Measurements from ENCODE around the gene CUBN.
A peak's percentile ranks its signal among the peaks of the same experiment; 100 is the strongest.

The CUBN gene

GRCh38 chr10:17141504-17142229 lies 12.1 kb upstream of the CUBN start:
- no peaks in the 10 kb centered on the region for H3K36me3 ChIP-seq (ENCODE audit: insufficient read depth, low read length)
- no peaks in the 10 kb centered on the region for H3K4me1 ChIP-seq (ENCODE audit: control insufficient read depth, insufficient read depth, low read length)
- no peak overlapping the region for H3K4me2 ChIP-seq (ENCODE audit: low read length)
- no peak overlapping the region for H3K9ac ChIP-seq (ENCODE audit: low read depth, low read length)
- no peaks in the 10 kb centered on the region for H3K9me3 ChIP-seq (replicated peaks; ENCODE audit: low read length)
- H3K4me3 ChIP-seq (ENCODE audit: low read length), result no peak overlapping the region
- H3K27me3 ChIP-seq (ENCODE audit: control insufficient read depth, insufficient read depth, low read length), result no peaks in the 10 kb centered on the region

GRCh38 chr10:17140386-17140761 lies 10.8 kb upstream of the CUBN start:
- H3K9me3 ChIP-seq (replicated peaks; ENCODE audit: low read length), result no peaks in the 10 kb centered on the region
- H3K27me3 ChIP-seq (ENCODE audit: control insufficient read depth, insufficient read depth, low read length), result no peaks in the 10 kb centered on the region
- H3K4me2 ChIP-seq (ENCODE audit: low read length), result no peak overlapping the region
- no peak overlapping the region for H3K9ac ChIP-seq (ENCODE audit: low read depth, low read length)
- H3K36me3 ChIP-seq (ENCODE audit: insufficient read depth, low read length), result no peaks in the 10 kb centered on the region
- no peaks in the 10 kb centered on the region for H3K4me1 ChIP-seq (ENCODE audit: control insufficient read depth, insufficient read depth, low read length)
- no peak overlapping the region for H3K4me3 ChIP-seq (ENCODE audit: low read length)

GRCh38 chr10:17138460-17139042 lies 8.9 kb upstream of the CUBN start:
- Histone ChIP-seq H3K4me2 (ENCODE audit: low read length) (no peak overlapping the region), H3K9ac (ENCODE audit: low read depth, low read length) (no peak overlapping the region), H3K36me3 (ENCODE audit: insufficient read depth, low read length) (no peaks in the 10 kb centered on the region), H3K4me1 (ENCODE audit: control insufficient read depth, insufficient read depth, low read length) (peaks cover 7% of the 10 kb centered on the region), H3K4me3 (ENCODE audit: low read length) (no peak overlapping the region), H3K27me3 (ENCODE audit: control insufficient read depth, insufficient read depth, low read length) (no peaks in the 10 kb centered on the region), H3K9me3 (replicated peaks; ENCODE audit: low read length) (no peaks in the 10 kb centered on the region)

GRCh38 chr10:17134737-17135260 lies 5.2 kb upstream of the CUBN start:
- no peaks in the 10 kb centered on the region for H3K36me3 ChIP-seq (ENCODE audit: insufficient read depth, low read length)
- peaks cover 7% of the 10 kb centered on the region for H3K4me1 ChIP-seq (ENCODE audit: control insufficient read depth, insufficient read depth, low read length)
- no peaks in the 10 kb centered on the region for H3K9me3 ChIP-seq (replicated peaks; ENCODE audit: low read length)
- H3K4me2 ChIP-seq (ENCODE audit: low read length), result no peak overlapping the region
- no peaks in the 10 kb centered on the region for H3K27me3 ChIP-seq (ENCODE audit: control insufficient read depth, insufficient read depth, low read length)
- no peak overlapping the region for H3K4me3 ChIP-seq (ENCODE audit: low read length)
- no peak overlapping the region for H3K9ac ChIP-seq (ENCODE audit: low read depth, low read length)

DNA sequence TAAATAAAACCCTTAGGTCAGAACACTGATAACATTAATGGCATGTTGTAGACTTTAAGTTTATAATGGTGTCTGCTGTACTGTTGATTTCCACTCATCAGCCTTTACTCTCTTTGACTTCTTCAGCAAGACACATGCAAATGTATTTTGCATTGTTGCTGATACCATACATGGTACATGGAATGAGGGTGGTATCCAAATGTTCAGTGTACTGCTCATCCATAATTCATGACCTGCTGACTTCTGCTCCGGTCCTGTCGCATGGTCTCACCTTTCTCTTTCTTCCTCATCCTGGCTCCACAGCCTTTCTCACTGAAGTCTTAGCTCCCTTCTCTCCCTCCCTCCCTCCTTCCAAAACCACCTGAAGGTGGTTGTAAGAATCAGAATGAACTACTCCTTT lies 4.7 kb upstream of the CUBN start:
- Histone ChIP-seq H3K9ac (ENCODE audit: low read depth, low read length) (no peak overlapping the region), H3K27me3 (ENCODE audit: control insufficient read depth, insufficient read depth, low read length) (no peaks in the 10 kb centered on the region), H3K9me3 (replicated peaks; ENCODE audit: low read length) (no peaks in the 10 kb centered on the region), H3K36me3 (ENCODE audit: insufficient read depth, low read length) (no peaks in the 10 kb centered on the region), H3K4me3 (ENCODE audit: low read length) (no peak overlapping the region), H3K4me2 (ENCODE audit: low read length) (no peak overlapping the region), H3K4me1 (ENCODE audit: control insufficient read depth, insufficient read depth, low read length) (peaks cover 7% of the 10 kb centered on the region)

DNA sequence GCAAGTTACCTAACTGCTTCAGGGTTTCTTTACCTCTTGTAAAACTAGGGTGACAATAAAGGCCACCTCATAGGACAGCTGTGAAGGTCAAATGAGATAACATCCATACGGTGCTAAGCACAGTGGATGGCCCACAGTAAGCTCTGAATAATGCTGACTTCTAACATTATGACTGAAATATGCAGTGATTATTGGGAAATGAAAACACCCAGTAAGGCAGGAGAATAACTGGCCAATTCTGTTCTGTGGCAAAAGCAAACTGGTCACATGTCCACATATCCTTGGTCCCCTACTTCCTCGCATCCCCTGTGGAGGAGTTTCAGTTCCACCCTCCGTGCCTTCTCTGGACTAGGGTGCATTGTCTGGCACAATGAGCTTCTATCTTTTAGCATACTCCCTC lies 1.4 kb downstream of the CUBN start:
- Histone ChIP-seq H3K4me1 (ENCODE audit: control insufficient read depth, insufficient read depth, low read length) (peaks cover 7% of the 10 kb centered on the region), H3K27me3 (ENCODE audit: control insufficient read depth, insufficient read depth, low read length) (no peaks in the 10 kb centered on the region), H3K9ac (ENCODE audit: low read depth, low read length) (no peak overlapping the region), H3K36me3 (ENCODE audit: insufficient read depth, low read length) (no peaks in the 10 kb centered on the region), H3K4me2 (ENCODE audit: low read length) (no peak overlapping the region), H3K9me3 (replicated peaks; ENCODE audit: low read length) (no peaks in the 10 kb centered on the region), H3K4me3 (ENCODE audit: low read length) (no peak overlapping the region)

DNA sequence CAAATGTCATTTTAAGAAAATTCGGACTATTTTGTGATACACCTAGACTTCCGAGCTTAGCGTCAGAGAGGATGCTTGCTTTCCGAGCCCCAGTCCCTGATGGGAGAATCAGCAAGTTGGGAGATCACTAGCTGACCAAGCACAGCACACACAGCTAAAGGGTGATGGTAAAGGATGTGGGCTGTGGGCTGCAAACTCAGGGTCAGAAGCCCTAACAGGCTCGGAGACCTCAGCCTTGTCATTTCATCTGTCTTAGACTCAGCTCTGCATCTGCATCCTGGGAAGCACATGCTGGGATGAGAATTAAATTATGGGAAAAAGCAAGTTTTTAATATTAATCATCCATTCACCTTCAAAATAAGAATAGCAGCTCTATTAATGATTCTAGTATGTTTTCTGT lies 3.3 kb downstream of the CUBN start:
- Histone ChIP-seq H3K9ac (ENCODE audit: low read depth, low read length) (no peak overlapping the region), H3K36me3 (ENCODE audit: insufficient read depth, low read length) (no peaks in the 10 kb centered on the region), H3K4me2 (ENCODE audit: low read length) (no peak overlapping the region), H3K4me3 (ENCODE audit: low read length) (no peak overlapping the region), H3K27me3 (ENCODE audit: control insufficient read depth, insufficient read depth, low read length) (no peaks in the 10 kb centered on the region), H3K4me1 (ENCODE audit: control insufficient read depth, insufficient read depth, low read length) (peaks cover 17% of the 10 kb centered on the region), H3K9me3 (replicated peaks; ENCODE audit: low read length) (no peaks in the 10 kb centered on the region)

- no peaks in the 10 kb centered on the region for H3K27me3 ChIP-seq (ENCODE audit: control insufficient read depth, insufficient read depth, low read length)
- no peaks in the 10 kb centered on the region for H3K9me3 ChIP-seq (replicated peaks; ENCODE audit: low read length)
- H3K9ac ChIP-seq (ENCODE audit: low read depth, low read length), result no peak overlapping the region
- peaks cover 17% of the 10 kb centered on the region for H3K4me1 ChIP-seq (ENCODE audit: control insufficient read depth, insufficient read depth, low read length)
- no peak overlapping the region for H3K4me2 ChIP-seq (ENCODE audit: low read length)
- no peak overlapping the region for H3K4me3 ChIP-seq (ENCODE audit: low read length)
- H3K36me3 ChIP-seq (ENCODE audit: insufficient read depth, low read length), result no peaks in the 10 kb centered on the region
Measured at GRCh38 chr10:17125206-17125893, 4.3 kb downstream of the CUBN start.

GRCh38 chr10:17123961-17124360 lies 5.7 kb downstream of the CUBN start:
- H3K9ac ChIP-seq (ENCODE audit: low read depth, low read length), result no peak overlapping the region
- H3K9me3 ChIP-seq (replicated peaks; ENCODE audit: low read length), result no peaks in the 10 kb centered on the region
- H3K4me3 ChIP-seq (ENCODE audit: low read length), result no peak overlapping the region
- H3K27me3 ChIP-seq (ENCODE audit: control insufficient read depth, insufficient read depth, low read length), result no peaks in the 10 kb centered on the region
- H3K4me2 ChIP-seq (ENCODE audit: low read length), result peak overlapping the region; percentile 49
- H3K4me1 ChIP-seq (ENCODE audit: control insufficient read depth, insufficient read depth, low read length), result peaks cover 17% of the 10 kb centered on the region
- H3K36me3 ChIP-seq (ENCODE audit: insufficient read depth, low read length), result no peaks in the 10 kb centered on the region

GRCh38 chr10:17122726-17123661 lies 6.6 kb downstream of the CUBN start:
- H3K36me3 ChIP-seq (ENCODE audit: insufficient read depth, low read length), result no peaks in the 10 kb centered on the region
- H3K4me1 ChIP-seq (ENCODE audit: control insufficient read depth, insufficient read depth, low read length), result peaks cover 17% of the 10 kb centered on the region
- H3K4me2 ChIP-seq (ENCODE audit: low read length), result peak overlapping the region; percentile 49
- H3K9ac ChIP-seq (ENCODE audit: low read depth, low read length), result peak overlapping the region; percentile 0
- no peaks in the 10 kb centered on the region for H3K9me3 ChIP-seq (replicated peaks; ENCODE audit: low read length)
- H3K4me3 ChIP-seq (ENCODE audit: low read length), result peak overlapping the region; percentile 28
- H3K27me3 ChIP-seq (ENCODE audit: control insufficient read depth, insufficient read depth, low read length), result no peaks in the 10 kb centered on the region

- Histone ChIP-seq H3K4me3 (ENCODE audit: low read length) (no peak overlapping the region), H3K9ac (ENCODE audit: low read depth, low read length) (no peak overlapping the region), H3K9me3 (replicated peaks; ENCODE audit: low read length) (no peaks in the 10 kb centered on the region), H3K4me2 (ENCODE audit: low read length) (no peak overlapping the region), H3K36me3 (ENCODE audit: insufficient read depth, low read length) (no peaks in the 10 kb centered on the region), H3K27me3 (ENCODE audit: control insufficient read depth, insufficient read depth, low read length) (no peaks in the 10 kb centered on the region), H3K4me1 (ENCODE audit: control insufficient read depth, insufficient read depth, low read length) (peaks cover 17% of the 10 kb centered on the region)
Measured at GRCh38 chr10:17122052-17122451, 7.6 kb downstream of the CUBN start.
